ENCODE data around the gene MAML2.

Gene MAML2

DNA sequence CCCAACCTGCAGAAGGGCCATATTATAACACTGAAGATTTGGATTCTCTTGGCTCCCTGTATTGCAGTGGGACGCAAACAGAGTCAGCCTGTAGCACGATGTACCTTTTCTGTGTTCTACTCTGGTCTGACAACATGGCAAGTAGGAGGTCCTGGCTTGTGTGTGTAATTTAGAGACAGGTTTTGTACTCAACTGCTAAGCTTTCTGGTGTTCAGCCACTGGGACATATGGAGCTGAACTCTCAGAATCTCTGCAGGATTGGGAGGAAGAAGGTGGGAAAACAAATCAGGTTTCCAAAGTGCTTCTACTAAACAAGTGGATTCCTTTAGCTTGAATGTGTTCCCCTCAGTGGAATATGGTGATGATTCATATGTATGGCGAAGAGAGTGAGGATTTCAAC is 226.6 kb downstream of the MAML2 start:
- TF ChIP-seq, protein P1, sequence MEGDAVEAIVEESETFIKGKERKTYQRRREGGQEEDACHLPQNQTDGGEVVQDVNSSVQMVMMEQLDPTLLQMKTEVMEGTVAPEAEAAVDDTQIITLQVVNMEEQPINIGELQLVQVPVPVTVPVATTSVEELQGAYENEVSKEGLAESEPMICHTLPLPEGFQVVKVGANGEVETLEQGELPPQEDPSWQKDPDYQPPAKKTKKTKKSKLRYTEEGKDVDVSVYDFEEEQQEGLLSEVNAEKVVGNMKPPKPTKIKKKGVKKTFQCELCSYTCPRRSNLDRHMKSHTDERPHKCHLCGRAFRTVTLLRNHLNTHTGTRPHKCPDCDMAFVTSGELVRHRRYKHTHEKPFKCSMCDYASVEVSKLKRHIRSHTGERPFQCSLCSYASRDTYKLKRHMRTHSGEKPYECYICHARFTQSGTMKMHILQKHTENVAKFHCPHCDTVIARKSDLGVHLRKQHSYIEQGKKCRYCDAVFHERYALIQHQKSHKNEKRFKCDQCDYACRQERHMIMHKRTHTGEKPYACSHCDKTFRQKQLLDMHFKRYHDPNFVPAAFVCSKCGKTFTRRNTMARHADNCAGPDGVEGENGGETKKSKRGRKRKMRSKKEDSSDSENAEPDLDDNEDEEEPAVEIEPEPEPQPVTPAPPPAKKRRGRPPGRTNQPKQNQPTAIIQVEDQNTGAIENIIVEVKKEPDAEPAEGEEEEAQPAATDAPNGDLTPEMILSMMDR (IDR thresholded peaks at IDR 0.05; ENCODE audit: low read depth, low read length) = no peak

DNA sequence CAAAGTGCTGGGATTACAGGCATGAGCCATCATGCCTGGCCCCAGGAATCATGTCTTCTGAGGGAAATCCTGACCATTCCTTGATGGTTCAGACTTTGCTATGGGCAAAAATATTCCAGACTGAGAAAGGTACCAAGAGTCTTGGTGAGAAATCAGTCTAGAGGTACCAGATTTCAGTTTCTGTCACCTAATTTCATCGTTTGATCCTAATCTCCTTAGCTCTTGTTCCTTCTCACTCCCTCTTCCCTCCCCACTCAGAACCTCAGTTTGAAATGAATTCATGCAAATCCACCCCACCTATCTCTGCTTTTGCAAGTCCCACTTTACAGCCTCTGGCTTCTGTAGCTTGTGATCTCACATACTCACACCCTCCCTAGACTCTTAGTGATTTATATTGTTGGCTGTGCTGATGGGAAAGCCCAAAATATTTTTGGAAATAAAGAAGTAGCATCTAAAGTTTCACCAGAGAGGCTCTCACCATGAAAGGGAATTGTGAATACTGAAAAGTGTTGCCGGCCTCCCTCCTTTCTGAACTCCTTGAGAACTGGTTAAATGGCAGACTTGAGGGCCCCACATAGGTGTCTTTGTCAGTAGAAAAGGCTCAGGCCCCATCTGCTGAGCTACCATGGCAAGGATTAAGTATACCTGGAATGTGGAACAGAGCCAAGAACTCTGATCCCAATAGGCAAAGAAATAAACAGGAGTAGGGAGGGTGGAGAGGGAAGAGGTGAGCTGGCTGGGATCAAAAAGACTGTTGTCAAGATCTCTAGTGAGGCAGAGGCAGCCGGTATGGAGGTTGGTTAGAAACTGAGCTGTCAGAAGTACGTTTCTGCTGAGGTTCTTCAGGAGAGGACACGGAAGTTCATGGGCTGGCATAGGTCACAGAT is 228.6 kb downstream of the MAML2 start:
- TF ChIP-seq, protein P1 (IDR thresholded peaks at IDR 0.05; ENCODE audit: low read depth, low read length) = no peak
- no peak for DNase-seq (ENCODE audit: extremely low read depth, low read depth)

More for the DNA sequence above, 226.6 kb downstream of the MAML2 start:
- no peak for DNase-seq (ENCODE audit: extremely low read depth, low read depth)

DNA sequence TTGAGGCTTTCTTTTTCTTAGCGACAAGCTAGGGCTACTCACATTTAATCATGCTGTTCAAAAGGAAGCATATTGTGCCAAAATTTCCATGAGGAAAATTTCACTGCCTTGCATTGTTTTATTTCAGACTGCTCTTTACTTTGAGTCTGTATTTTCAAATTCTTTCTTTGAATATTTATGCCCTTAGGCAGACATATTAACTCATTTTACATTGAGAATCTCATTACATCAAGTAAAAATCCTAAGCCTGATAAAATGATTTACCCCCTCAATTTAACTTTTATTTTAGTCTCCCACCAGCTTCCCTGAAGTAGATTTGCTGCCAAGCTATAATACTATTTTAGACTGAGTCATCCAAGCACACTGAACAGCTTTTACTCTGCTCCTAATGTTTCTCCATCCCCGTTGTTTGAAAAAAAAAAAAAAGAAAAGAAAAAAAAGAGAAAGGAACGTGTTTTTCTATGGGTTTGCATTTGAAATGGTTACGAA is 229.8 kb downstream of the MAML2 start:
- no peak for DNase-seq (ENCODE audit: extremely low read depth, low read depth)
- TF ChIP-seq, protein P1 (IDR thresholded peaks at IDR 0.05; ENCODE audit: low read depth, low read length) = no peak

DNA sequence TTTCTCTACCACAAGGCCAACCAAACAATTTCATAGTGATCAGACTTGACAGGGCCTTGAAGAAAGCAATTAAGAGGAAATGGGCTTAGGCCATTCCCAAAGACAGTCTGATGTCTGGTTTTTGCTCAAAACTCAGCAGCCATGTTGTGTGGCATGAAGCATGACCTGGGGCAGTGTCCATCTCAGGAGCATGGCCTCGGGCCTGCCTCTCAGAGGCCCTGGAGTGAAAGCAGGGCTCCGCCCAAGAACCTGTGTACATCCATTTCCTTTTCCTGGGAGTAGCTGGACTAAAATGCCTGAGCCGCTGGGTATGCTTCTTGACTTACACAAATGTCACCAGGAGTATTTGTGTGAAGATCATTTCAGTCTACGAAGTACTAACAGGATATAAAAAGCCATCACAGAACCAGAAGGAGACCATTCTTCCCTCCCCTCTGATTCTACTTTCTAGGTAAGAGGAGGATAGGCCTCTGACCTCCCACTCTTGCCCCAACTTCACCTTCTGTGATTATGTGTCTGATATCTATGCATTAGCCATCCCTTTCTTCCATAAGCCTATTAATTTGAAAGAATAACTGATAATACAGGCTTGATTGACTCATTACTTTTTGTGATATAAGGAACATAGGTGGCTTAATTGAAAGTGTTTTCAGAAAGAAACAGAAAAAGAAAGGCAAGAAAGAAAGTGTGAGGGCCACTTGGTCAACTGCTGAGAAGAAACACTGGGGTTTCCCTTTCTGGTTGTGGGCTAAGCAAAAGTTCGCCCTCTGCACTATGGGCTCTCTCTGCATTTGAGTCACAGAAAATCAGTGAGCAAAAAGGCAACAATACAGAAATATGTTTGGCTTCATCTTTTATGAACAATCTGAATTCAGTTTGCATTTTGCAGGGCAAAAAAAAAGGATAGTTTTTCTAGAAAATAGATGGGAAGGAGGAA is 230.5 kb downstream of the MAML2 start:
- TF ChIP-seq, protein P1 (IDR thresholded peaks at IDR 0.05; ENCODE audit: low read depth, low read length) = no peak
- DNase-seq (ENCODE audit: extremely low read depth, low read depth) = no peak

DNA sequence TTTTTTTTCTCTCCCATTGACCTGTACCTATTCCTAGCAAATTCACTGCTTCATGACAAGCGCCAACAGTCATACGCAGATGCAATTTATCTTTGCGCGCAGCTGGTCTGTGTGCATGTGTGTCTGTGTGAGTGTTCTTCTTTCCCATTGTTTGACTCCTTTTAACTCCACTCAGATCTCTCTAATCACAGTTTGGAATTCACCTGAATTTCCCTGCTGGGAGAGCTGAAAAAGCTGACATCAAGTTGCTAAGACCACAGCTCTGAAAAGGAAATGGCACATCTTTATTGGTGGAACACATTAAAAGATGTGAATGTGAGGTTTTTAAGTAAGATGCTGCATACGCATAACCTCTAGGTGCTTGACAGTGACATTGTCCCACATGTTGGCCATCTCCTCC is 231.7 kb downstream of the MAML2 start:
- TF ChIP-seq, protein P1 (IDR thresholded peaks at IDR 0.05; ENCODE audit: low read depth, low read length) = no peak
- DNase-seq (ENCODE audit: extremely low read depth, low read depth) = no peak

DNA sequence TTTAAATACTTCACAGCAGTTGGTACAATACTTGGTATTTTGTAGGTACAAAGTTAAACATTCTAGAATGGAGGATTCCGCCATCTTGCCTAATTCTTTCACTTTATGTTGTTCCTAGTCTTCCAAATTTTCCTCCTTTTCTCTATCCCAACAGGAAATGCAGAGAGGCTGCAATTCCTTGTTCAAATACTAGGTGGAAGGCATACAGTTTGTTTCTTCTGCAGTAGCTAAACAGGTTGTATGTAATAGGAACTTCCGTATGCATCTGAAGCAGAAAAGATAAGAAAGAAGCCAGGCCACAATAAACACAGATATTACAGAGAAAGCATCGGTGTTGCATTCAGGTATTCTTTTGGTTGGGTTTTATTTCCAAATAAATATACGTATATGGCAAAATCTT is 232.7 kb downstream of the MAML2 start:
- no peak for DNase-seq (ENCODE audit: extremely low read depth, low read depth)
- TF ChIP-seq, protein P1 (IDR thresholded peaks at IDR 0.05; ENCODE audit: low read depth, low read length) = no peak
